ENCODE results near the gene MOV10. TPM values are rescaled to one million over a fixed set of nuclear protein-coding genes. Genes with fewer than 3 reads are reported as not detected.
"Not testable (repeated sequence)": the region's sequence is repeated elsewhere in the genome, so short reads cannot be mapped to it uniquely, and the experiment has no call there.

MOV10 gene
- total RNA-seq, 4 donors from 2014 or later, result 21.7 to 47.1 (median 36.1) TPM

DNA sequence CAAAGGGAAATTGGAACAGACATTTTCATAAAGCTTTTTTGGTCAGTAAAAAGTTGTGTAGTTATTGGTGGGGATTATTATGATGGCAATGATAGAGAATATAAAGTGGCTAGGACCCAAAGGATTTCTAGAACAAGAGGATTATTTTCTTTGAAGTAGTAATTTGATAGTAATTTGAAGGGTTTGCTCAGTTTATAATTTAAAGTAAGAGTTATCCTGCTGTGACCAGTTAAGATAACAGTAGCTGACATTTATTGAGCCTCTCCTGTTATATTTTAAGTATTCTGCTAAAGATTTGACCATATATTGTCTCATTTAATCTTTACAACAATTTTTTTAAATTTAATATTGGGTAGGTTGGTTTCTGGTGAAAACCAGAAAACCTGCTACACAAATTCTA is 40.1 kb upstream of the MOV10 start:
- no peak for ATAC-seq (ENCODE audit: low FRiP score)

DNA sequence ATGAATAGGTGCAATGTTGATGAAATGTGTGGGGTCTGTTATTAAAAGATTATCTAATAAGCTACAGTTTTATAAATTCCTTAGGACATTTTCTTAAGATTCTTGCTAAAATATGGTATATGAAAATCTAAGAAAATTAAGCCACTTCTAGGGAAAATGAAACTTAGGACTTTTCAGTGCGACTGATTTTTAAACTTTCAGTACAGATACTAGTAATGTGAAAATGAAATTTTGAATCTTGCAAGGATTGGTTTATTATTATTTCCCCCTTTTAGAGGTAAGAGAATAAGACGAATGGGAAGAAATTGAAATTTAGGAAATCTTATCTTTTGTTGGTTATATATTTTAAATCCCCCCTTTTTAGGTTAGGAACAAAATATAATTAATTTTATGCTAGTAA is 38.4 kb upstream of the MOV10 start:
- TF ChIP-seq CTCF (IDR thresholded peaks at IDR 0.05), result no peak
- ATAC-seq (ENCODE audit: low FRiP score) (no peak), DNase-seq (ENCODE audit: low spot score) (no peak)

More for the DNA sequence above, 40.1 kb upstream of the MOV10 start:
- TF ChIP-seq CTCF (IDR thresholded peaks at IDR 0.05), result no peak
- DNase-seq (ENCODE audit: low spot score), result no peak

- DNase-seq (ENCODE audit: low spot score) (no peak), ATAC-seq (ENCODE audit: low FRiP score) (no peak)
- no peak for TF ChIP-seq CTCF (IDR thresholded peaks at IDR 0.05)
Measured at GRCh38 chr1:112636597-112637253, 37.7 kb upstream of the MOV10 start.

- ATAC-seq (ENCODE audit: low FRiP score) (no peak), DNase-seq (ENCODE audit: low spot score) (no peak)
- TF ChIP-seq CTCF (IDR thresholded peaks at IDR 0.05), result no peak
Measured at GRCh38 chr1:112637254-112638109, 37.0 kb upstream of the MOV10 start.

- DNase-seq (ENCODE audit: low spot score) (no peak), ATAC-seq (ENCODE audit: low FRiP score) (no peak)
- TF ChIP-seq CTCF (IDR thresholded peaks at IDR 0.05), result no peak
Measured at GRCh38 chr1:112638110-112638428, 36.4 kb upstream of the MOV10 start.

GRCh38 chr1:112640437-112640836 is 34.0 kb upstream of the MOV10 start:
- not testable (repeated sequence) for ATAC-seq (ENCODE audit: low FRiP score); DNase-seq (ENCODE audit: low spot score)

DNA sequence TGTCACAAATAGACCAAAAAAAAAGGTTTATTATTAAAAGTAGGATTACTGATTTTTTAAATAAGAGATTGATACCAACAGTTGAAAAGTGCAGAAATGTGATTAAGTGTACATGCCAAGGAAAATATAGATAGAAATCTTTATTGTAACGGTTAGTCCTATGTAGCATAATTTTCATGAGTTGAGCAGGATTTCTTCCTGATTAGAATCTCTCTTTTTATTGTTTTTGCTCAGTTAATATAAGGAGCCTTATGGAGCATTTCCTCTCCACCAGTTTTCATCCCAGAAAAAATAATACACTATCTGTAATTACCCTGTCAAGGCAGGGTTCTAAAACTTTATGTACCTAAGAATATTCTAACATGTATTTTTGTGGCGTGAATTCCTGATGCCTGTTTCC is 31.4 kb upstream of the MOV10 start:
- DNase-seq (ENCODE audit: low spot score) (no peak), ATAC-seq (ENCODE audit: low FRiP score) (no peak)
- no peak for TF ChIP-seq CTCF (IDR thresholded peaks at IDR 0.05)

Data from omental fat pad (tissue), 4 donors.